LNCAP (cell line): Measurements from ENCODE around the gene SORCS2.
A peak's percentile ranks its signal among the peaks of the same experiment; 100 is the strongest.

Experiments
- CTCF ChIP-seq: fragments of 450-650 bp; IDR thresholded peaks from 2 replicates; pipeline ENCODE4 v1.5.1; 2017; ENCODE audit warnings: mild to moderate bottlenecking

Gene SORCS2

GRCh38 chr4:7761312-7761711, 569.0 kb downstream of the SORCS2 start:
- TF ChIP-seq CTCF, result no peak

DNA sequence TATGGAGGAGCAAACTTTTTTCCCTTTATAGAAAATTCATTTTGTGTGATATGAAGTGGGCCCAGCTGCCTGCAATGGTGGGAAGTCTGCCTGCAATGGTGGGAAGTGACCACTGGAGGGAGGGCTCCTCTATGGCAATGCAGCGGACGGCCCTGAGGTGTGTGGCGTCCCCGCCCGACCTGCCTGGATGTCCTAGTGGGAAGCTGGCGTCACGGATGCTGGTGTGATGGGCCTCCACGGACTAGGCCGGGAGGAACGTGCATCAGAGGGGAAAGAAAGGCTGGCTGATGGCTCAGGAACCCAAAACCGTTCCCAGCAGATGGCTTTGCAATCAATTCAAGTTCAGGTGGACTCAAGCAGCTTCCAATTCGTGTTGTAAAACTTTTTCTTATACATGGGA, 569.4 kb downstream of the SORCS2 start:
- TF ChIP-seq CTCF, result peak; percentile 61

- no peak for TF ChIP-seq CTCF
Observed at GRCh38 chr4:7762376-7763030, 570.2 kb downstream of the SORCS2 start.

DNA sequence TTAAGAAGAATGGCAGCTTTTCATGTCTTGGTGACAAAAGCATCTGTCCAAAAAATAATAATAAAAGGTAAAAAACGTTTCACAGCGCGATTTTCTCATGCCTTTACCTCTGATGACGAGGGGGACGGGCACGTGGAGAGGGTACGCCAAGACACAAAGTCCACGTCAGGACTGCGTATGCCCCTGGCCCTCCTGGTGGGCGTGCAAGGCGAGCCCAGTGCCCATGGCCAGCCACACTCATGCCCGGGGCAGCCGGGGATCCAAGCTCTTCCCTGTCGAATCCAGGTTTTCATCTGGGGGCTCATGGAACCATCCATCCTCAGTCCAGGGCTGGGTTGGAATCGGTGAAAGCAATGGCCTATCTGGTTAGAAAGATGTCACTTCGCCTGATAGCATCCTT, 570.8 kb downstream of the SORCS2 start:
- TF ChIP-seq CTCF, result no peak

DNA sequence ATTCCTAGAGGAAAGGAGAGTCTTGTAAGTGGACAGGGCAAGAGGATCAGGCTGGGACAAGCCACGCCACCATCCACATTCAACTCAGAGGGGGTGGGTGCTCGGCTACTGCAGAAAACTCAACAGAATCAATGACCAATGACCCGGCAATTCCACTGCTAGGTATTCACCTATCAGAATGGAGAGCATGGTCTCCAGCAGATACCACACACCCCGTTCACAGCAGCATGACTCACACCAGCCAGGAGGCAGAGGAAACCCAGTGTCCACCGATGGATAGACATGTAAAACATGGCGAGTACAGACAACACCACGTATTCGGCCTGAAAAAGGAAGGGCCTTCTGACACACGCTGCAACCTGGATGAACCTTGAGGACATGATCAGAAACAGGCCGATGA, 571.5 kb downstream of the SORCS2 start:
- no peak for TF ChIP-seq CTCF

GRCh38 chr4:7764466-7764865, 572.1 kb downstream of the SORCS2 start:
- TF ChIP-seq CTCF, result no peak

- TF ChIP-seq CTCF, result no peak
Observed at GRCh38 chr4:7765666-7766065, 573.3 kb downstream of the SORCS2 start.

DNA sequence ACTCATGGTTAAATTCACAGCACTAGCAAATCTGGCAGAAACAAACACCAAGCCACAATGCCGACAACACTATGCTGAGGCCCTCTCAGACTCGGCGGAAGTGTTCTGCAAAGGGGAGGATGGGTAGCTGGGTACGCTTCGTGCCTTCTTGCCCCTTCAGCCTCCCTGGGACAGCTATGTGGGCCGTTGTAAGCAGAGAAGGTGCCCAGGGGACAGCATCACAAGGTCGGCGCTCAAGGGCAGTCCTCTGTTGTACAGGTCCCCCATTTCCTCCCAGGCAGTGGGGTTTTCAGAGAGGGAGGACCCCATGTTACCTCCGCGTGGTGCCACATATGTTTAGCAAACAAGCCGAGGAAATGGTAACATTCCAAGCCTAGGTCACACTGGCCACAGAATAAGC, 573.7 kb downstream of the SORCS2 start:
- no peak for TF ChIP-seq CTCF
